Ectodermal cell (in vitro differentiated cells): ENCODE data around the gene PRPF19.

Source experiments
- H3K27ac ChIP-seq: 2 replicates; pipeline ENCODE4 v1.7.0; 2013; ENCODE audit warnings: mild to moderate bottlenecking, low read depth, low read length; ENCODE audit not compliant: insufficient read depth, poor library complexity, severe bottlenecking
- H3K27me3 ChIP-seq: 2 replicates; pipeline ENCODE4 v1.7.0; 2013; ENCODE audit warnings: mild to moderate bottlenecking, low read length; ENCODE audit not compliant: insufficient read depth, control insufficient read depth, poor library complexity, severe bottlenecking
- H3K36me3 ChIP-seq: one replicate; pipeline ENCODE4 v1.7.0; 2013; ENCODE audit warnings: low read length; ENCODE audit not compliant: control insufficient read depth, insufficient read depth
- H3K4me1 ChIP-seq: one replicate; pipeline ENCODE4 v1.7.0; 2013; ENCODE audit warnings: low read length; ENCODE audit not compliant: control insufficient read depth, insufficient read depth
- H3K4me3 ChIP-seq: 2 replicates; pipeline ENCODE4 v1.7.0; 2013; ENCODE audit warnings: low read depth, low read length, control low read depth; ENCODE audit not compliant: insufficient read depth
- H3K9me3 ChIP-seq: 2 replicates; pipeline ENCODE4 v1.7.0; 2013; ENCODE audit warnings: mild to moderate bottlenecking, low read length, moderate library complexity; ENCODE audit not compliant: control insufficient read depth
- WGBS, 2 experiments: methylation state at CpG; one replicate each; pipeline ENCODE4 v1.1.7; 2013; ENCODE audit warnings: missing lambda C conversion rate in 2 of 2; 5-methylcytosine and 5-hydroxymethylcytosine counted together

PRPF19 gene

GRCh38 chr11:60858731-60859464 is 47.5 kb downstream of the PRPF19 start:
- no peaks in the 10 kb centered on the region for H3K36me3 ChIP-seq
- H3K9me3 ChIP-seq, result no peaks in the 10 kb centered on the region
- no peak overlapping the region for H3K4me3 ChIP-seq
- no peaks in the 10 kb centered on the region for H3K4me1 ChIP-seq
- no peak overlapping the region for H3K27ac ChIP-seq
- WGBS, 2 experiments, result 89 to 92% methylated on average over 4 of the region's 4 CpGs
- H3K27me3 ChIP-seq, result peaks cover 6% of the 10 kb centered on the region

- no peaks in the 10 kb centered on the region for H3K36me3 ChIP-seq
- no peak overlapping the region for H3K27ac ChIP-seq
- 89 to 91% methylated on average over 8 of the region's 8 CpGs for WGBS, 2 experiments
- H3K4me1 ChIP-seq, result no peaks in the 10 kb centered on the region
- no peak overlapping the region for H3K4me3 ChIP-seq
- no peaks in the 10 kb centered on the region for H3K9me3 ChIP-seq
- peaks cover 13% of the 10 kb centered on the region for H3K27me3 ChIP-seq
These were observed 48.1 kb downstream of the PRPF19 start for GRCh38 chr11:60858236-60858635.

GRCh38 chr11:60857378-60858232 is 48.8 kb downstream of the PRPF19 start:
- WGBS, 2 experiments, result 94% methylated on average over 4 to 5 of the region's 5 CpGs
- Histone ChIP-seq H3K36me3 (no peaks in the 10 kb centered on the region), H3K27ac (no peak overlapping the region), H3K27me3 (peaks cover 19% of the 10 kb centered on the region), H3K4me3 (no peak overlapping the region), H3K4me1 (no peaks in the 10 kb centered on the region), H3K9me3 (no peaks in the 10 kb centered on the region)

- H3K27ac ChIP-seq, result no peak within 1 kb of the TSS
These were observed 50.4 kb downstream of the PRPF19 start, which contains the start of gene PTGDR2 for GRCh38 chr11:60855726-60856633. Gene PTGDR2, minus strand, starts transcription at chr11:60855950. Its CDS starts 2,228 bp downstream, at chr11:60853722.

GRCh38 chr11:60854847-60855725 is 51.3 kb downstream of the PRPF19 start:
- H3K4me3 ChIP-seq, result no peak overlapping the region
- no peaks in the 10 kb centered on the region for H3K9me3 ChIP-seq
- H3K36me3 ChIP-seq, result peaks cover 5% of the 10 kb centered on the region
- WGBS, 2 experiments, result 82 to 88% methylated on average over 7 to 8 of the region's 8 CpGs
- H3K27ac ChIP-seq, result no peak overlapping the region
- peaks cover 26% of the 10 kb centered on the region for H3K27me3 ChIP-seq
- peaks cover 11% of the 10 kb centered on the region for H3K4me1 ChIP-seq

More at GRCh38 chr11:60855726-60856633, 50.4 kb downstream of the PRPF19 start, which contains the start of gene PTGDR2:
- Histone ChIP-seq H3K4me1 (peaks cover 11% of the 10 kb centered on the region), H3K27me3 (peaks cover 26% of the 10 kb centered on the region), H3K36me3 (peaks cover 5% of the 10 kb centered on the region), H3K4me3 (no peak within 1 kb of the TSS), H3K9me3 (no peaks in the 10 kb centered on the region)
- 85 to 90% methylated on average over 14 of the region's 14 CpGs for WGBS, 2 experiments

- H3K4me1 ChIP-seq, result peaks cover 11% of the 10 kb centered on the region
- H3K36me3 ChIP-seq, result peaks cover 13% of the 10 kb centered on the region
- H3K4me3 ChIP-seq, result no peak overlapping the region
- H3K9me3 ChIP-seq, result no peaks in the 10 kb centered on the region
- peaks cover 26% of the 10 kb centered on the region for H3K27me3 ChIP-seq
- H3K27ac ChIP-seq, result no peak overlapping the region
- 89 to 94% methylated on average over 8 of the region's 8 CpGs for WGBS, 2 experiments
These were observed 52.1 kb downstream of the PRPF19 start for GRCh38 chr11:60854140-60854846.

- H3K27ac ChIP-seq, result no peak overlapping the region
- H3K27me3 ChIP-seq, result peaks cover 26% of the 10 kb centered on the region
- H3K4me1 ChIP-seq, result peaks cover 11% of the 10 kb centered on the region
- H3K36me3 ChIP-seq, result peaks cover 20% of the 10 kb centered on the region
- no peak overlapping the region for H3K4me3 ChIP-seq
- 93 to 94% methylated on average over 68 of the region's 68 CpGs for WGBS, 2 experiments
- H3K9me3 ChIP-seq, result no peaks in the 10 kb centered on the region
These were observed 53.1 kb downstream of the PRPF19 start for GRCh38 chr11:60852982-60853950.
